GM21619 (cell line): ENCODE measurements around the gene RASSF5.

Source experiments
- ATAC-seq: cut with Tn5 transposase; IDR thresholded peaks from one replicate; pipeline ENCODE4 v1.9.1; 2021; ENCODE audit not compliant: unreplicated experiment

RASSF5 gene

GRCh38 chr1:206507284-206508129 is at the start of gene RASSF5:
Gene RASSF5 (plus strand): TSS chr1:206507531. CDS start chr1:206507603, 72 bp downstream.
- peak; percentile 62 for ATAC-seq

DNA sequence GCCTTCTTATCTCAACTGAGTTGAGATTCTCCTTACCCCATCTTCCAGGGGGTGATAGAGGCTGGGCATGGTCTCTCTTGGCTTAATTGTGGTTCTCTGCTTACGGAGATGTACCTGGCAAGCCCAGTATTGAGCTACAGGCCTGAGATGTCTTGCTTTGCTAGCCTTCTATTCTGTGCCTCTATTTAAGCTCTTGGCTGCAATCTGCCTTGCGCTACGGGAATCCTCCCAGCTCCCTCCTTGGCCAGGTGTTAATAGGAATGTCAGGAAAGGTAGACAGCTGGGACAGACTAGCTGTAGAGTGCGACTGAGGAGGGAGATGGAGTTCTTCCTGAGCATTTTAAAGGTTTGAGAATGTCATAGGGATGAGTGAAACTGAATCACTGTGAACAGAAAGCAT is 47.6 kb upstream of the RASSF5 start:
- no peak for ATAC-seq

DNA sequence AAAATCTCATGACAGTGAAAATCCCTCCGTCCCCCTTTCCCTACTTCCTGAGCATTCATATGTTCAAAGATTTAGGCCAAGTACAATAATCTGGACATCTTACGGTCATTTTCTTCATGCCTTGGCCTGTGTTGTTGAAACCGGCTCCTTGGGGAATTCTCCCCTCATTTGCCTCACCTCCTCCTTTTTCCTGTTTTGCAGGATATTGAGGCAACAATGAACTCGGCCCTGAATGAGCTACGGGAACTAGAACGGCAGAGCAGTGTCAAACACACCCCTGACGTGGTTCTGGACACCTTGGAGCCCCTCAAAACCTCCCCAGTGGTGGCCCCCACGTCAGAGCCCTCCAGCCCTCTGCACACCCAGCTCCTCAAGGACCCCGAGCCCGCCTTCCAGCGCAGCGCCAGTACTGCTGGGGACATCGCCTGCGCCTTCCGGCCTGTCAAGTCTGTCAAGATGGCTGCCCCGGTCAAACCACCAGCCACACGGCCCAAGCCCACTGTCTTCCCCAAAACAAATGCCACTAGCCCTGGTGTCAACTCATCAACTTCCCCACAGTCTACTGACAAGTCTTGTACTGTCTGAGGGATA is 46.4 kb upstream of the RASSF5 start:
- ATAC-seq = no peak

GRCh38 chr1:206461602-206462455 is 45.5 kb upstream of the RASSF5 start:
- ATAC-seq = no peak

- ATAC-seq = no peak
These were observed 44.2 kb upstream of the RASSF5 start for GRCh38 chr1:206463137-206463536.

DNA sequence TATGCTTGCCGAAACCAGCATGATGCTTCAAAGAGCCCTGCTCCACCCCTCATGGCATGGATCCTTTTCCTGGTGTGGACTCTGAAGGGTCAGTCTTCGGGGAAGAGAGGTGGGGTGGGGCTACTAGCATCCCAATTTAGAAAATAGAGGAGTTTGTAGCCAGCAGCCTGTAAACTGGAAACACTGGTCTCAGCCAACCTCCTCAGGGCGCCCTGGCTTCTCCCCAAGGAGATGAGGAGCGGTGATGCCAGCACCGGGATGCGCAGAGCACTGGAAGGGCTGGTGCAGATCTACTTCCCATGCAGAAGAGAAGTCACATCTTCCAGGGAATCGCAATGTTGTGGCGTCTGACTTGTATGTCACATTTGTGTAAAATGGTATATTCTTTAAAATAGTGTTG is 43.4 kb upstream of the RASSF5 start:
- ATAC-seq = no peak

- no peak for ATAC-seq
These were observed 42.8 kb upstream of the RASSF5 start for GRCh38 chr1:206464456-206464964.

- no peak for ATAC-seq
These were observed 41.4 kb upstream of the RASSF5 start for GRCh38 chr1:206465951-206466350.

- ATAC-seq = no peak
These were observed 40.3 kb upstream of the RASSF5 start for GRCh38 chr1:206466840-206467649.

GRCh38 chr1:206467915-206468314 is 39.4 kb upstream of the RASSF5 start:
- no peak for ATAC-seq

GRCh38 chr1:206468571-206468970 is 38.8 kb upstream of the RASSF5 start:
- ATAC-seq = no peak

GRCh38 chr1:206469411-206469932 is 37.9 kb upstream of the RASSF5 start:
- no peak for ATAC-seq

DNA sequence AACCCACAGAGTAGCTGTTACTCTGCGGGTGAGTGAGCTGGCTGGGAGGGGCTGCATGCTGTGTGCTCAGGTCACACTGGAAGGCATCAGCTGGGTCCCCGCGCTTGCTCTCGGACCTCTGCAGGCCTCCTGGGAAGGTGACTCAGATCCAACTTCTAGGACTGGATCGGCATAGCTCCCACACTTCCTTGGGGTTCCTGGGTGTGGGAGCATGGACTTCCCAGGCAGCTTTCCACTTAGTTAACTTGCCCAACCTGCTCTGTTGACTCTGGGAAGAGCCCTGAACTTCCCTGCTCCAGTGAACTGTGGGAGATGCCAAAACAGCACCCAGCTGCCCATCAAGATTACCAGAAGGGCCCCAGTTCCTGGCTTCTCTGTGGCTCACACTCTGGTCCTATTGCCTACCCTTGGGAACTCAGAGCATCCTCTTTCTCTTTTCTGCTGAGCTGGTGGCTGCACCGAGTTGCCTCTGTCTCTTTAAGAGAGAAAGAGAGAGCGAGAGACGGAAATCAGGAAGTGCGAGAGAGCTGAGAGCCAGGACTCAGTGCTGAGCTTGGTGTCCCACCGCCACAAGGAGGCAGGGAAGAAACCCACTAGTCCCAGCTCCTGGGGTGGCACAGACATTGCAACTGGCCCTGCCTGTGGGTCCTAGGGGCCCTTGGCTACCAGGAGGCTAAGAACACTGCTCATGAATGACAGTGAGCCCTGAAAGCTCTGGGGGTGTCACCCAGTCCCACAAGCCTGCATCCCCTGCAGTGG is 37.2 kb upstream of the RASSF5 start, which contains the start of gene IKBKE:
Gene IKBKE (plus strand): TSS at position 544 of the 759 bp plus-strand sequence. CDS start 2,752 bp downstream, outside the sequence.
- peak; percentile 54 for ATAC-seq

DNA sequence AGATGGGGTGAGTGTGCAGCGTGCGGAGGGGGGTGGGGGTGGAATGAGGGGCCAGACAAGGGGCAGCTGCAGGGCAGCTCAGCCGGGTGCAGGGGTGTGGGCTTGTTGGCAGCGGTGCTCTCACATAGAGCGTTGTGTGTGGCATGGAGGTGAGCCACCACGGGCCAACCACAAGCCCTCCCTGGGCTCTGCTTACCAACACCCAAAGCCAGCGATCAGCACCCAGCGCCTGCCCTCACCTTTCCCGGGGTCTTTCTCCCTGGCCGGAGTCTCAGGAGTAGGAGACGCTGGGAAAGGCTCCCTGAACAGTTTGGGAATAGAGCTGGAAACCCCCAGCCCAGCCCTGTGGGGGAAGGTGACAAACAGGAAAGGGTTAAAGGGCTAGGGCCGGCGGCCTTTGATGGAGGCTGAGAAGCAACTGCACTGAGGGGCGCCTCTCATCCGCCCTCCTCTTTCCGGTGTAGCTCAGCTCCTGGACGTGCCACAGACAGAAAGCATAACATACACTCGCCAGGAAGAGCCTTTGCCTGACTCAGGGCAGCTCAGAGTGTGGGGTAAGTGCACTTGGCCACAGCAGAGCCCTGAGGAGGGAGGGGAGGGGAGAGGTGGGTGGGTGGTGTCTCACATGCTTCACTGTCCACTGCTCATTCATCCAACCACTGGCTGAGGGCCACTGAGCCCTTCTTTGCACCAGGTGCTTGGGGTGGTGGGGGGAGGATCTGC is 36.5 kb upstream of the RASSF5 start:
- peak; percentile 23 for ATAC-seq

GRCh38 chr1:206471415-206471801 is 35.9 kb upstream of the RASSF5 start:
- no peak for ATAC-seq

GRCh38 chr1:206472024-206472423 is 35.3 kb upstream of the RASSF5 start:
- ATAC-seq = no peak

DNA sequence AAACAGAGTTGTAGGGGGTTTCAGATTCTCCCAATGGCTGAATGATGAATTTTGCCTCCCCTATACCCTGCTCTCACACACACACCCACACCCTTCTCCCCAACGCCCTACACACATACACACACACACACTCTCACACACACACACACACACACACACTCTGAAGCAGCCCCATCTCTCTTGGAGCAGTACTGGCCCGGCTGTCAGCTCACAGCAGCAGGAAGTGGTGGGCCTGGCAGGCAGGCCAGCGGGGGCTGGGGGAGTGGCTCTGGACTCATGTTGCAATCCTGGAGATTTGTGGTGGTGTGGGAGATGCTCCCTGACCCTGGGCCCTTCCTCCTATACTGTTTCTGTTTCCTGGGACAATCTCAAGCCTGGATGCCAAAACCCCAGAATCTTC is 34.9 kb upstream of the RASSF5 start:
- no peak for ATAC-seq

DNA sequence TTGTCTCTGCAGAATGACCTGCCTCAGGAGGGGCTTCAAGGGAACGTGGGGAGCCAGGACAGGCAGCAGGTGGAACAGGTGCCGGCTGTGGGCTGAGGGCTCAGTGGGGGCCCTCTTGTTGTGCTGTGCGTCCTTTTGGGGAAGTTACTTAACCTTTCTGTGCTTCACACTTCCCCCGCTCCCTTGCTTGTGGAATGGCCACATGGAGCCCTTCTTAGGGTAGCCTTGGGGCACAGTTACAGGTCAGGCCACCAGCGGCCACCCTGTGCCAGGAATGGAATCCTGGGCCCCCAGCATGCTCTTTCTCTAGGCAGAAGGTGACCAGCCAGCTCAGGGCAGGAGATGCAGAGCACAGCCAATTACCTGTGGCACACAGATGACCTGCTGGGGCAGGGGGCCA is 34.4 kb upstream of the RASSF5 start:
- no peak for ATAC-seq

DNA sequence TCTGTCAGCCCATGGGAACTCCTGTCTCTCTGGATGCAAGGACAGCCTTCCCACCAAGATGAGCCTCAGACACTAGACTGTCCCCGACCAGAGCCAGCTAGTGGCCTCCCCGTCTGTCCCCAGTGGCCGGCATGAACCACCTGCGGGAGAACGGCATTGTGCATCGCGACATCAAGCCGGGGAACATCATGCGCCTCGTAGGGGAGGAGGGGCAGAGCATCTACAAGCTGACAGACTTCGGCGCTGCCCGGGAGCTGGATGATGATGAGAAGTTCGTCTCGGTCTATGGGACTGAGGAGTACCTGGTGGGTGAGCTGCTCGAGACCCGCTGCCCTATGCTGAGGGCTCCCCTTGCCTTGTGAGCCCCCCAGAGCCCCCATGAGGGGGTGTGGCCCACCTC is 31.3 kb upstream of the RASSF5 start:
- ATAC-seq = no peak
